Measurements from ENCODE around the gene ZFX.

GRCh38 chrX:24229976-24230375 is 80.4 kb downstream of the ZFX start:
- TF ChIP-seq CTCF (IDR thresholded peaks at IDR 0.05), result no peak
- no peak for TF ChIP-seq EP300 (IDR thresholded peaks at IDR 0.05)

Data from ovary (tissue), 3 donors.